M059J (cell line): ENCODE data around the gene SH3RF1. TPM values are rescaled to one million over a fixed set of nuclear protein-coding genes. Genes with fewer than 3 reads are reported as not detected.
A peak's percentile ranks its signal among the peaks of the same experiment; 100 is the strongest.

ENCODE experiments used
- DNase-seq: peaks from one replicate; pipeline ENCODE4 v3.0.0-alpha.2; 2012; ENCODE audit warnings: low read depth
- total RNA-seq: library from RNA; depleted of rRNA; stranded (reverse); fragments of >200 nt; shearing (Covaris generic); gene quantifications from 2 replicates; pipeline ENCODE4 v1.2.3, GENCODE V29; 2014

The SH3RF1 gene
- total RNA-seq, 1 experiment from 2014 or later, result 7.9 TPM

DNA sequence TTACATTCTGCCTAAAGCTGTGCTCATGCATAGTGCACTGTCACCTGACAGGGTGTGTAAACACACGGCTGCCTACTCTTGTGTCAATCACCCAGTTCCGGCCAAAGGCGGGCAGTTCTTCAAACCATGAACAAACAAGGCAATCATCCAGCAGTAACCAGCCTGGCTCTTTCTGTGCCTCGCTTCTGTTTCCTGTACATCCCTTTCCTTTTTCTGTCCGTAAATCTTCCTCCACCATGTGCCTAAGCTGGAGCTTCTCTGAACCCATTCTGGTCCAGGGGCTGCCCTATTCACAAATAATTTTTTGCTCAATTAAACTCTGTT lies 199.9 kb downstream of the SH3RF1 start:
- peak; percentile 64 for DNase-seq

DNA sequence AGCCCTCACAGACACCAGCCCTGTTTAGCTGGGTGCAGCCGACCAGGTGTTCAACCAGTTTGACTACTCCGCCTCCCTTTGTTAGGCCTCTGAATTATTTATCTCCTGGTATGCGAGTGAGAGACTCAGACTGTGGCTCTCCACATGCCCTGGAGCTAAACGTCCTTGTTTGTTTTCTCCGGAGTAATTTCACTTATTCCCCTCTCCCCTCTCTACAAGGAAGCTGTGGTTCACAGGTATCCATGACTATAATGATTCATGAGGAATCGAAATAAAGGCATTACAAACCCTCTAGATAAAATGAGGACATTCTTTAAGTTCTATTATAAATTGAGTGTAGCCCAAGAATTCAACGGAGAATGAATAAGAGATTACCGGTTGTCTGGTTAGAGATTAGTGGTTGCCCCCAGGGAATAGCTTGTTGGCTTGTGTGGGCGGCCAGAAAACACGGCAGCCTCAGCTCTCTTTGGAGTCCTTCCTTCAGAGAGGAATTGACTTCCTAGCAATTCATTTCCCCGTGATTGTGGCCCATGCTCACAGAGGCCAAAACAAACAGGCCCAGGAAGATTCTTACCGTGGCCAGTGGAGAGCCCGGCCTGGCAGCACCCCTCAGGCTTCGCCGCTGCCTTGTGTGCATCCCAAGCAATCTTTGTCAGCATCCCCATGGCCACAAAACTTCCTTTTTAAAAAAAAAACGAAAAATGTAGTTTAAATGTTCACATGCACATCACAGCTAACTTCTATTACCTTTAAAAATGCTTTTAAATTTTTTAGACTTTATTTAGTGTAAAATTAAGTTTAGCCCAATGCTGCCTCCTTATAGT lies 200.5 kb downstream of the SH3RF1 start:
- DNase-seq, result peak; percentile 97

DNA sequence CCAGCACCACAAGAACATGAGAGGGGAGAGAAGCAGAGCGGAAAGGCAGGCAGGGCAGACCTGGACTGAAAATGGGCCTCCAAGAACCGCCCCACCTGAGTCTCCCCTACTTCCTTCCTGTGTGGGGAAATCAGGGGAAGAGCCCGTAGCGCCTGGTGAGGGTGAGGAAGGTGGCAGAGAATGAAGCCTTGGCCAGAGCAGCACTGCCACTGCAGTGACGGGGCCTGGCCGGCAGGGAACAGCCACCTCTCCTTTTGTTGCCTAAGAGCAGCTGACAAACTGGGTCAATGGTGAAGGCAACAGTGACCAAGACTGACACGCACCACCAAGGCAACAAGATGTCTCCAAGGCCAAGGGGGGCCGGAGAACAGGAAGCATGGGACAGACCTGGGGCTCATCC lies 202.3 kb downstream of the SH3RF1 start:
- DNase-seq, result no peak

DNA sequence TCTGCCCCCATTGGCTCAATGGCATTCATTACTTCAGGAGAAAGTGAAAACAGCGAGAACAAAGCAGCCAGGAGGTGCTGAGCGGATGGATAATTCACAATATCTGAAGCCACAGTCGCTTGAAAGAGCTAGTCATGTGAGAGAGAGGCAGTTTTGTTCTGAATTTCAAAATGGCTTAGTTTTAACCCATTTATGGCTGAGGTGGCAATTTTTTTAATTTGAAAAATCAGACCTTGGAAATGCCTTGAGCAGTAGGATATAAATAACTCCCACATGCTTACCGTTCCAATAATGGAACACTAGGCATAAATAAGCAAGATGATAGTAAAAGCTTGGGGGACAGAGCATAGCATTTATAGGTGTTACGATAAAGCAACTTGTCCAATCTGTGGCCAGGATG lies 203.8 kb downstream of the SH3RF1 start:
- DNase-seq, result no peak

DNA sequence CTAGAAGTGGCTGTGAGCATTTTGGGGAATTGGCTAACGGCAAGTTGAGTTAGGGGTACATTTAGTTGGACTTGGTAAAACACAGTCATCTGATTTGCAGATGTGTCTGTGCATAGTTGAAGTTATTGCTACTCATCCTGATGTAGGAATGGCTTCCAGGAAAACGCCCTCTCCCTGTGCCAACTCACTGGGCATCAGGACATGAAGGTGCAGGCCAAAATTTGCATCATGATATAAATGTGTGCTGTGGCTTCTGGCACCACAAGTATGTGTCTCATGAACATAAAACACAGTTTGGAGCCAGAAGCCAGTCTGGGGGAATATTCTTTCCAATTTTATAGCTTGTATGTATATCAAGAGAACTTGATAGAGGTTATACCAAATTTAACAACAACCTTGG lies 206.5 kb downstream of the SH3RF1 start:
- DNase-seq, result no peak

DNA sequence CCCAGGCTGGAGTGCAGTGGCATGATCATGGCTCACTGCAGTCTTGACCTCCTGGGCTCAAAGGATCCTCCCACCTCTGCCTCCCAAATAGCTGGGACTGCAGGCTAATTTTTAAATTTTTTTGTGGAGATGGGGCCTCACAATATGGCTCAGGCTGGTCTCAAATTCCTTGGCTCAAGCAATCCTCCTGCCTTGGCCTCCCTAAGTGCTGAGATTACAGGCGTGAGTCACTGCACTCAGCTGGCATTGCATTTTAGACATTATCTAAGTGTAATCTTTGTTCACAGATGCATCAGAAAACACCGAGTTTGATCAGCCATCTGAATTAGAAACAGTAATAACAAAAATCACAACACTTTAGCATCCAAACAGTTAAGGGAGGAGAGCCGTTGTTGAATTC lies 207.3 kb downstream of the SH3RF1 start:
- no peak for DNase-seq

DNA sequence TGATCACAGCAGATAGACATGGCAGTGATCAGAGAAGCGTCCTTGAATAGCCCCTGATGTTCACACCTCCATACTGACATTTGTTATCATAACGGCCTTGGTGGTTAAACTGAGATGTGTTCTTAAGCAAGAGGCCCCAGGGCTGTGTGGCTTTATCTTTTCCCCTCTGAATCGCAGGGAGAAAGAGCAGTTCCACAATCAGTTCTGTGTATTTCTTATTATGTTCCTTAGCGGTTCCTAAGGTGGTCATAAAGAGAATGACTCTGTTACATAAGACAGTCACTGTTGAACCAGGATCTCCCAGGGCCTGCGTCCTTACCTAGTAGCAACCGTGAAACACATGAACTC lies 207.9 kb downstream of the SH3RF1 start:
- DNase-seq, result no peak

DNA sequence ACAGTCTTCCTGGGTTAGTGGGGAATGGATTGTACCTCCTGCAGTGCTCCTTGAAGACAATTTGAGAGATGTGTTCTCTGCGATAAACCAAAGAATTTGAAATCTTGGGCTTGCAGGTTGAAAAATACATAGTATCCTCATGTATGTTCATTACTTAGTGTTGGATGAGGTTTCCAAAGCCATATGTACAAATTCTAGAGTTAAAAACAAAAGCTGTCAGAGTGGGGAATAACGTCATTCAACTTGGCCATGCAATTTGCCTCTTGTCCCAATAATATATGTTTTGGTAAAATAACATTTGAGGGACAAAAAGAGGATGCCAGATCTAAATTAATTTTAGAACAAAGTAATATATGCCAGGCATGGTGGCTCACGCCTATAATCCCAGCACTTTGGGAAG lies 209.4 kb downstream of the SH3RF1 start:
- no peak for DNase-seq

DNA sequence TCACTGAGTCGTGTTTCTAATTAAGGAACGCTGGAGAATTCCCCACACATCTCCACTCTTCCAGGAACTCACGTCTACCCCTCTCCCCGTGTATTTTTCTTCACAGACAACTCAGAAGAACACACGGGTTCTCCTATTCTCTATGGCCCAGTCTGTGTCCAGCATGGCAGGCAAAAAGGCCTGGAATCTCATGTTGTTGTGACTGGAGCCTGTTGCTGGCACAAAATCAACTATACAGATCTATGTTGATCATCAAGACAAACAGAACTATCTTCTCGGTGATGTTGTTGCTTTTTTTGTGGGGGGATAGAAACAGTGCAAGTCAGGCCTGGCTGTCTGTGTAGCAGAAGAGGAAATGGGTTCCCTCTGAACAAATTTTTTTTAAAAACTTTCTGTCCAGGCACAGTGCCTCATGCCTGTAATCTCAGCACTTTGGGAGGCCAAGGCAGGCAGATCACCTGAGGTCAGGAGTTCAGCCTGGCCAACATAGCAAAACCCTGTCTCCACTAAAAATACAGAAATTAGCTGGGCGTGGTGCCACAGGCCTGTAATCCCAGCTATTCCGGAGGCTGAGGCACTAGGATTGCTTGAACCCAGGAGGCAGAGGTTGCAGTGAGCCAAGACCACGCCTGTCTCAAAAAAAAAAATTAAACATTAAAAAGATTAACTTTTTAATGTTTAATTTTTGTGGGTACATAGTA lies 210.2 kb downstream of the SH3RF1 start:
- no peak for DNase-seq

DNA sequence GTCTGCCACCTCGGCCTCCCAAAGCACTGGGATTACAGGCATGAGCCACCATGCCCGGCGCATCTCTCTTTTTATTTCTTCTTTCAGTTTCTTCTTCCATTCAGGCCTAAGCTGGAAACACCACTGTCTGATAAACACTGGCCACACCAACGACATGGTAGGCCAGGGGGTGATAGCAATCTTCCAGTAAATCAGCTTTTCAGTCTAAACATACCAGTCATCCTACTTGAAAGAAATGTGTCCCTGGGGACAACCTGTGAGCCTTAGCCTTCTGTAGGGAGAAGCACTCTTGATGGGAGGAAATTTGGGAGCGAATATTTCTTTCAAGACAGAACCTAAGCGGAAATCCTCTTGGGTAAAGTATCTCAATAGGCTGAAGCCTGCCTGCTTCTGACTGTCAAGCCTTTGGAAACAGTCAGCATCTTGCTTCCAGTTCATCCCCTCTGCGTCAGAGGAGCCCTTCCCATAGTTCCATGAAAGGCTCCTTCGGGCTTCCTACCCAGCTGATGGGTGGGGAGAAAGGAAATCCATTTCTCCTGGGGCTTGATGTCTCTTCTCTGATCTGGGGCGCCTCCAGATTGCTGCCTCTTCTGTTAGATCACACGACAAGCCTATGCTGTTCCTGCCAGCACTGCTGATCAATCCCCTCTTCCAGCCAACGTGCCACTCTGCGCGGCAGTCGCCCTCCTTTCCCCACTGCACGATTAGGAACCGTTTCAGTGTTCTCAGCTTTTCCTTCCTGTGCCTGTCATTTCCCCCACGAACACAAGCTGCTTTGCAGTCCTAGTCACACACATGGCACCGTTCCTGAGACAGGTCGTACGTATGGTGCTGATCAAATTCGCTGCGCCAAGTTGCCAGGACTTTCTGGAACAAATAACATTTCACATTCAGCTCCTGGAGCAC lies 211.2 kb downstream of the SH3RF1 start:
- no peak for DNase-seq

DNA sequence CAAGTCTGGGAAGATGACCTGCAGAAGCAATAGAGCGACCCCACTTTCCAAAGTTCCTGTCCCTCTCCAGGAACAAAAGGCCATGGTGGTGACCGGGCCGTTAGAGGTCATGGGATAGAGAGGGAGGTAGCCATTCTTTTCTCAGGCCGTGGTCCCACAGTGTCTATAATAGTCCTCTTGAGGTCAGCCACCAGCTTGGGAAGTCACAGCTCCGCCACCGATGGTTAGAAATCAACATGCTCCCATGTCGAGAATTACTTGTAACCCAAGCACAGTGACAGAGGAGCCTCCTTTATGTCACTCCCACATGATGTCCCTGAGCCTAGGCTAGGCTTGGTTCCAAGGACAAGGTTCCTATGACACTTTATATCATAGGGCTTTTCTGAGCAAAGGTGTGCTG lies 212.4 kb downstream of the SH3RF1 start:
- no peak for DNase-seq

DNA sequence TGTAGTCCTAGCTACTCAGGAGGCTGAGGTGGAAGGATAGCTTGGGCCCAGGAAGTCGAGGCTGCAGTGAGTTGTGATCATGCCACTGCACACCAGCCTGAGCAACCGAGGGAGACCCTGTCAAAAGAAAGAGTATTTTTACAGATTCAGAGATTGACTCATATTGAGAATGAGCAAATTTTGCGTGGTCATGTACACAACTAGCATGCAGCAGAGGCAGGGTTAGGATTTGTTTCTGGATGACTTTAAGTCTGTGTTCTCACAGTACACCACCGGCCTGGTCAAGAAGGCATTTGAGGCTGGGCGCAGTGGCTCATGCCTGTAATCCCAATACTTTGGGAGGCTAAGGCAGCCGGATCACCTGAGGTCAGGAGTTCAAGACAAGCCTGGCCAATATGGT lies 215.9 kb downstream of the SH3RF1 start:
- DNase-seq, result no peak

DNA sequence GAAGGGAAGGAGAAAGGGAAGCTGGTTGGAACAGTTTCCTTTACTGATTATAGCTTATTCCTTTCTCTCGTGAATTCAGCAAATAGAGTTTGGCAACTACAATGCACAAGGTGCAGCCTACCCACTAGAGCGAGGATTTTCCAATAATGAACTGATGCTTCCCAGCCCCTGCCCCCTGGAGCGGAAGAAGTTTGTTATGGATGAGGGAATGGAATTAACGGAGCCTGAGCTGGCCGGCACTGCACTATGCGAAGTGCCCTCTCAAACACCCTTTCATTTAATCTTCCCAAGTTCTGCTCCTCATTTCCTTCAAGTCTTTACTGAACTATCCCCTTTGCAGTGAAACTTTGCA lies 218.2 kb downstream of the SH3RF1 start:
- no peak for DNase-seq

DNA sequence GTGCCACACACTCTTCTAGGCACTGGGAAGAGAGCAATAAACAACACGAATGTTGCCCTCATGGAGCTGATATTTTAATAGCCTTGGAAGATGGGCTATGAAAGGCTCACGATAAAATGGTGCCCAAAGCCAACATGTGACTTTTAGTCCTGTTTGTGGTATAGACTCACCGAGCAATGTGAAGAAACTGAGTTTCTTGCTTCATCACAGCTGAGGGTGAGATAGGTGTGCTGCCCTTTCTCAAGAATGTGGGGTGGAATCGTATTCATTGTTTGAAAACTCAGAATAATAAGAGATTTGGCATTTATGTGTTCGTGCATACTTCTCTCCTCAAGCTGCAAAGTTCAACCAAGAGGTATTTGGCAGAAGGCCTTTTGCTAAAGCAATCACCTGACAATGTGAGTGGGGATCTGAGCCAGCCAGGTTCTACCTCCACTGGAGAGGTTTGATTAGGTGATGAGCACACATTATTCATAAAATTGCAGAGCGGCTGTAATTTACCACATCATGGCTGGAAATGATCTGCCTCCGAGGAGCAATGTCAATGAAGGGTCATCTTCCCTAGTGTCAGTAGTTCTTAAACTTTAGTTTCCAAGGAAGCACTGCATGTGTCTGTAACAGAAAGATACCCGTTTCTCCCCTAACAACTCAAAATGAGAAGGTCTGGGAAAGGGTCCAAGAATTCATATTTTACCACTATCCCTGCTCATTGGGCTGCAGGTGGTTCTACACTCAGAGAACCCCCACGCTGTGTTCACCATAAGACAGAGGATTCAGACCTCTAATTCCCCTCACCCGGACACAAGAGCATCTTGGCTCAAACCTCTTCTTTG lies 218.8 kb downstream of the SH3RF1 start:
- DNase-seq, result no peak

DNA sequence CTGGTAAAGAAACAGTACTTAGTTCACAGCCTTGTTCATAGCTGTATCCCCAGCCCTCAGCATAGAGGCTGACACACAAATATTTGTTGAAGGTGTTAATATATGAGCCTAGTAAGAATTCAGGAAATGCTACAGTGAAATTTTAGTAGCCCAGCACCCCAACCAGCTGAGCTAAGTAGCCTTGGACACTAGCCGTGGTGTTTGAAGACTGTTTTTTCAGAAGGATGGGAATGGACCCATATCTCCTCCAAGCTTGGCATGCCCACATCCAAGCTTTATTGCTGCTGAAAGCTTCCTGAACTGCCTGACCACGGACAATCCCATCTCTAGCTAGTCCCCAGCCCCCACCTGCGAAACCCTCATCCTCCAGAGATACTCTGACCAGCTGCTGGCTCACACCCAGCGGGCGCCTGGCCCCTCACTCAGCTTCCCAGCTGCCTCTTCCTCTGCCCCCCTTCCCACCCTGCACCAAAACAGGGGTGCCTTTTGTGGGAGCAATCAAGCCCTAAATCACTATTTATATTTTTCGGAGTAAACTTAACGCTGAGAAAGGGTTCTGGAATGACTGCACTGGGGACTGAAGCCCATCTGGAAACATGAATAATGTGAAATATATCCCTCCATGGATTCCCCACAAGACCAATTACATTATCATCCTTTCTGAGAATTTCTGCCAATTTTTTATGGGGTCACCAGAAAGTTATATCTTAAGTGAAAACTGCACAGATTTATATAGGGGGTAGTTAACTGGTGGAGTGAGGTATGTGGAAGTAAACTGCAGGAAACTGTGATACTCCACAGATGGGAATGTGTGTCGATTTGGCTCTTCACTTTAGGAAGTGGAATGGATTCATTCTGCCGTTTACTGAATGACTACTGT lies 219.6 kb downstream of the SH3RF1 start:
- no peak for DNase-seq

DNA sequence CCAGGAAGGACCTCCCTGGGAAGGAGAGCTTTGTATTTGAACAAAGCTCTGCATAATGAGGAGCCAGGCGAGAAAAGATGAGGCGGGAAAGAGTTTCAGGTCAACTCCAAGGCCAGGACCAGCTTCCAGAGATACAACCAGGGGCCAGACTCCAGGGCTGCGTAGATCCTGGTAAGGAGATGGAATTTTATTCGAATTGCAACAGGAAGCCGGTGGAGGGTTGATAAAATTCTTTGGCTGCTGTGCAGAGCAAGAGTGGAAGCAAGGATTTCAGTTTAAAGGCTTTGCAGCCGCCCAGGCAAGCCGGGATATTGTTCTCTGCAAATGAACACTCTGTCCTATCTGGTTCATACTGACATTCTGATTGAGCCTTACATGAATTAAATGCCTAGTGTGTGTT lies 220.5 kb downstream of the SH3RF1 start:
- DNase-seq, result no peak

DNA sequence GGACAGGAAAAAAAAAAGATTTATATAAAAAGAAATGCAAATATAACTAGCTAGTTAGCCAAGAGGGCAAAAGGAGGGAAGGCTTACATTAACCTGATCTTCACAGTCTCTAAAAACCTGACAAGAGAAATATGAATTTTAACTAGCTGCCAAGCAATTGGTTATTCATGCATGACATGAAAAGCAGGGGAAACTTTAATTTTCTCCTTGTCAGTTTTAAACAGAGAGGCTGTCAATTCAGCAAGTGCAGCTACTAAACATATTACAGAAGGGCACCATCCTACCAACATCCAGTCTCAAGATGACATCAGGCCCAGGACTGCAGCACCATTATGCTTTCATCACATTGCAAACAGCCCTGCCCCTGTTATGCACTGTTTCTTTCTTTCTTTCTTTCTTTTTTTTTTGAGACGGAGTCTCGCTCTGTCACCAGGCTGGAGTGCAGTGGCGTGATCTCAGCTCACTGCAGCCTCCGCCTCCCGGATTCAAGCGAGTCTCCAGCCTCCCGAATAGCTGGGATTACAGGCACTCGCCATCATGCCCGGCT lies 221.8 kb downstream of the SH3RF1 start:
- DNase-seq, result no peak

DNA sequence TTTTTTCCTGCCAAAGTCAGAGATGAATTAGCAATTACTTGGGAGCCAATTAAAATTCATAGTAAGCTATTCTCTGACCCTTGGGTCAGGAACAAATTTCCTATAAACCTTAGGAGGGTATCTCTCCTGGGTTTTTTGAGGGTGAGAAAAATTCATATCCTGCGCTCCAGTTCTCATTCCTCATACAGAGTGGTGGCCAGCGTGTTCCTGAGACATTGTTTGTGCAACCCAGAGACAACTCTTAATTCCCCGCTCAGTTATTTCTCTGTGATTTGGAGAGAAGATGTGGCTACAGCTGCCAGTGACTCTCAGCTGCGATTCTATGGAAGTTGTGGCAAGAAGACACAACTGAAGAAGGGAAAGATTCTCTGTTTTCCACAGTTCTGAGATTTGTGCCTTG lies 222.8 kb downstream of the SH3RF1 start:
- DNase-seq, result no peak

DNA sequence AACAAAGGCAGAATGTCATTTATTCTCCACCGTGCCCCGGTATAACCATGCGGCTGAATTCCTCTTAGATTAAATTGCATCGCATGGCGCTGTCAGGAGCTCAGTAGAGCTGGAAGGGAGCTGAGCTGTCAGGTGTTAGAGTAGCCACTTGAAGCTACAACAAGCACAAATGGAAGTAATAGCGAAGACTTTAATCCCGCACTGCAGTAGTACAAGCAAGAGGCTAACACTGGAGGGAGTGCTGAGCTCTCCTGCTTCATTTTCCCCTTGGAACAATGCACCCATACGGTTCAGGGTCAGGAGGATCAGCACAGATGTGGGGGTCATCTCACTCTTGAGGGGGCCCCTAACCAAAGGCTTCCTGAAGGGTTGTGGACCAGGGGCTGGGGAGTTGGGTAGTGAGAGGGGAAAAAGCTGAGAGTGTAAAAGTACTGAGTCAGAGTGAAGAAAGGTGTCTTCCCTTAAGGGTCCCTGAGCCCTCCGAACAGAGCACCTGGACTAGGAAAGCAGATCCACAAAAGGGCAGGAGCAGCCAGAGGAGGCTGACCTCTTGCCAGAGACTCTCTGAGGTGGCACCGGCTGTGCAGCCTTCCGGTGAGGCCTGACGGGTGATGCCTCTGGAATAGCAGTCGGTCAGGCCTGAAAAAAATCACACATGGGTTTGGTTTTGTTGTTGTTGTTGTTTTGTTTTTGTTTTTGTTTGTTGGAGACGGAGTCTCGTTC lies 224.7 kb downstream of the SH3RF1 start:
- no peak for DNase-seq
